ENCODE measurements around the gene COMMD4.
"Not testable (repeated sequence)": the region's sequence is repeated elsewhere in the genome, so short reads cannot be mapped to it uniquely, and the experiment has no call there.

The COMMD4 gene

GRCh38 chr15:75380773-75381172, 44.9 kb downstream of the COMMD4 start:
- no peak for DNase-seq (ENCODE audit: low read depth in 2 of 2)

- not testable (repeated sequence) for DNase-seq (ENCODE audit: low read depth in 2 of 2)
These were observed 48.1 kb downstream of the COMMD4 start for GRCh38 chr15:75383986-75384385.

Data from stimulated activated CD8-positive, alpha-beta memory T cell treated with anti-CD3 and anti-CD28 coated beads, Interleukin-15, amount 100 ng/mL, for 48 hours (primary cell).